ENCODE data around the gene P2RY2. TPM values are rescaled to one million over a fixed set of nuclear protein-coding genes. Genes with fewer than 3 reads are reported as not detected.
"Not testable (repeated sequence)": the region's sequence is repeated elsewhere in the genome, so short reads cannot be mapped to it uniquely, and the experiment has no call there.

Gene P2RY2
- total RNA-seq, 1 donor from 2014 or later = 0.45 TPM

GRCh38 chr11:73270016-73270854, 52.2 kb downstream of the P2RY2 start:
- H3K27me3 Mint-ChIP-seq (ENCODE audit: insufficient read depth, low read depth) = peaks cover 11% of the 10 kb centered on the region
- peaks cover 40% of the 10 kb centered on the region for H3K4me1 Mint-ChIP-seq
- no peak overlapping the region for H3K9ac ChIP-seq
- no peaks in the 10 kb centered on the region for H3K9me3 Mint-ChIP-seq
- no peak overlapping the region for H2AFZ ChIP-seq (replicated peaks)
- H3F3A ChIP-seq (ENCODE audit: low read depth) = no peaks in the 10 kb centered on the region
- H3K27ac Mint-ChIP-seq = peak overlapping the region; percentile 66
- H3K79me2 ChIP-seq (ENCODE audit: low read depth) = no peaks in the 10 kb centered on the region
- peaks cover 10% of the 10 kb centered on the region for H3K27me3 ChIP-seq
- H3K4me3 ChIP-seq = no peak overlapping the region
- H3K36me3 Mint-ChIP-seq = no peaks in the 10 kb centered on the region
- H3K4me2 ChIP-seq = no peak overlapping the region
- H3K4me1 ChIP-seq = peaks cover 8% of the 10 kb centered on the region
- TF ChIP-seq EZH2phosphoT487 (IDR thresholded peaks at IDR 0.05) = no peak
- TF ChIP-seq CTCF (IDR thresholded peaks at IDR 0.05) = no peak
- TF ChIP-seq EZH2 (IDR thresholded peaks at IDR 0.05) = no peak
- H3K36me3 ChIP-seq = no peaks in the 10 kb centered on the region
- DNase-seq (ENCODE audit: low spot score) = no peak
- no peaks in the 10 kb centered on the region for H4K20me1 ChIP-seq (ENCODE audit: low read depth)
- H3K27ac ChIP-seq = no peak overlapping the region
- H3K9me3 ChIP-seq (ENCODE audit: low read depth) = no peaks in the 10 kb centered on the region
- no peak overlapping the region for H3K4me3 Mint-ChIP-seq

- Histone ChIP-seq H3K9ac (no peak overlapping the region), H3K27me3 (peaks cover 2% of the 10 kb centered on the region), H3K36me3 (no peaks in the 10 kb centered on the region), H3K4me1 (peaks cover 8% of the 10 kb centered on the region), H3K79me2 (ENCODE audit: low read depth) (no peaks in the 10 kb centered on the region), H3K4me2 (no peak overlapping the region), H3K9me3 (ENCODE audit: low read depth) (no peaks in the 10 kb centered on the region), H4K20me1 (ENCODE audit: low read depth) (no peaks in the 10 kb centered on the region), H3K27ac (no peak overlapping the region), H3K4me3 (no peak overlapping the region), H3F3A (ENCODE audit: low read depth) (no peaks in the 10 kb centered on the region), H2AFZ (replicated peaks) (no peak overlapping the region)
- Mint-ChIP-seq H3K4me1 (peaks cover 40% of the 10 kb centered on the region), H3K9me3 (no peaks in the 10 kb centered on the region), H3K36me3 (no peaks in the 10 kb centered on the region), H3K27ac (peak overlapping the region; percentile 80), H3K27me3 (ENCODE audit: insufficient read depth, low read depth) (peaks cover 7% of the 10 kb centered on the region), H3K4me3 (no peak overlapping the region)
- no peak for DNase-seq (ENCODE audit: low spot score)
- TF ChIP-seq CTCF (IDR thresholded peaks at IDR 0.05) (no peak), EZH2 (IDR thresholded peaks at IDR 0.05) (no peak), EZH2phosphoT487 (IDR thresholded peaks at IDR 0.05) (no peak)
Observed at GRCh38 chr11:73270855-73271477, 52.9 kb downstream of the P2RY2 start.

GRCh38 chr11:73271478-73271865, 53.4 kb downstream of the P2RY2 start:
- not testable (repeated sequence) for H3K4me3 ChIP-seq; H3K27me3 ChIP-seq; H3K9me3 Mint-ChIP-seq; H3F3A ChIP-seq (ENCODE audit: low read depth); DNase-seq (ENCODE audit: low spot score); H3K36me3 Mint-ChIP-seq; H3K9ac ChIP-seq; H3K4me3 Mint-ChIP-seq; H3K4me2 ChIP-seq; H3K36me3 ChIP-seq; H3K27me3 Mint-ChIP-seq (ENCODE audit: insufficient read depth, low read depth); H3K4me1 ChIP-seq; H3K27ac ChIP-seq; H2AFZ ChIP-seq (replicated peaks); H3K79me2 ChIP-seq (ENCODE audit: low read depth); H3K9me3 ChIP-seq (ENCODE audit: low read depth); H4K20me1 ChIP-seq (ENCODE audit: low read depth)
- Mint-ChIP-seq H3K4me1 (peaks cover 38% of the 10 kb centered on the region), H3K27ac (peak overlapping the region; percentile 80)

All from neural progenitor cell (in vitro differentiated cells).